ENCODE measurements around the gene FOXO6. TPM values are rescaled to one million over a fixed set of nuclear protein-coding genes. Genes with fewer than 3 reads are reported as not detected.
A peak's percentile ranks its signal among the peaks of the same experiment; 100 is the strongest.
"Not testable (repeated sequence)": the region's sequence is repeated elsewhere in the genome, so short reads cannot be mapped to it uniquely, and the experiment has no call there.

The FOXO6 gene
- total RNA-seq, 1 donor from 2014 or later: 16.2 TPM

DNA sequence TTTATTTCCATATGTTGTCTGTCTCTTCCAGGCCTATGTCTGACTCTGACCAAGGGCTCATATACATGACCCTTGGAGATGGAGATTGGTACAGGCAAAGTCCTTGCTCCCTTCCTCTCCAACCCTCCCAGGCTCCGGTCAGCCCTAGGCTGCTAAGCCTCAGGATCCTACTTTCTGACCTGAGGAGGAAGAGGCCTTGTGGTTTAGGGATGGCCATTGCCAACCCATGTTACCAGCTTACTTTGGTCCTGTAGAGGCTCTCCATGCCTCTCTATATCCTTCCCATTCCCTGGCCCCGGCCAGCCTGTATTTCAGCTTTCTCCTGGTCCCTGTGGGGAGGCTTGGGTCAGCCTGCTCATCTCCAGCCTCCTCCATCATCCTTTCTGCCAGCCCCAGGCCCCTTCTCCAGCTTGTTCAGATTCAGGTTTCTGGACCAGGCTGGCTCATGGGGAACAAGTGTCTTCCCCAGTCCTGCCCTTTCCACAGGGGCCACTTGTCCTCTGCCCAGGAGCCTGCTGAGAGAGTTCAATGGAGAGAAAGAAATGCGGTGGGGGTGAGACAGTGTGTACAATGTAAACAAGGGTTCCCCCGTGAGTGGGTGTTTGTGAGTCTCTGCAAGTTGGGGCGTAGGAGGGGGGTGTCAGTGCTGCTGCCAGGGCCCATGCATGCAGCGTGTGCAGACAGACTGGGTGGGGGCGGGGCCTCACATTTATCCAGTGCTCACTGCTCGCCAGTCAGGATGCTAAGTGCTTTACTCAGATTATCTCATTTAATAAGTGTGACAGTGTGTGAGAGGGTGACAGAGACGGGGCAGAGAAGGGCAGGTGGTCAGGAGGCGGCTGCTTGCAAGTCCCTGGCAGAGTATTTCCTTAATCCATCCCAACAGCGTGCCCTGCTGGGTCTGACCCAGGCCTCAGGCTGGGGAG, 31.3 kb upstream of the FOXO6 start:
- peak; percentile 30 for DNase-seq

DNA sequence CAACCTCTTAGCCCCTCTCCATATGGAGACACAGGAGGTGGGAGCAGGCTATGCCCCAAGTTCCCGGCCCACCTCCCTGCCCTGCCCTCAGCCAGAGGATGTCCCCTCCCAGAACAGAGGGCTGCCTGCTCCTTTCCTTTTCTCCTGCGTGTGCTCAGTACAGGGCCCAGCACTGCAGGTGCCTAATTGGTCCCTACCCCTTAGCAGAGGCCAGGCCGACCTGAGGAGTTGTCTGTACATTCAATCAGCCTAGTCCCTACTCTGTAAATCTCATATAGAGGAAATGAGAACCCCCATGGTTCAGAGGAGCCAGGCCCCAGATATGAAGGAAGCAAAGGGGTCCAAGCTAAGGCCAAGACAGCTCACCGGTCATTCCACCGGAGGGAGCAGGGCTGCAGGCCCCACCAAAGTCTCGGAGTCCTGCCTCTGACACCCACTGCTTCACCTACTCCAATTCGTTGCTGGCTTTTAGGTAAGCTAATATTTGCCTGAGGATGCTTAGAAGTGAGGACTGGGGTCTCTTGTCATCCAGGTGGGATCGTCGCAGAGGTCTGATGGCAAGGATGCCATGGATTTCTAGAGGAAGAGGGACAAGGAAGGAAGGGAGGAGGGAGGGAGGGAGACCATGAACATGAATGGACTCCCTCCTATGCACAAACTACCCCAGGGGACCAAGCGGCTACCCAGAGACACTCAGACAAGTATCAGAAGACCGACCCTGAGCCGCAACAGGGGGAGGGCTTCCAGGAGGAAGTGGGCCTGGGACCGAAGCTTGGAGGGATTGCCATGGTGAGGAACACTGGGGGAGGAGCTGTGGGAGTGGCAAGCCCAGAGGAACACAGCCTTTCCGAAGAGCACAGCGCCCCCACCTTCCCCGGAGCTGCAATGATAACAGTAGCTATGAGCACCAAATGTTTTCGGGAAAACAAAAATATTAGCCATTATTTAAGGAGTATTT, 30.4 kb upstream of the FOXO6 start:
- DNase-seq: no peak

DNA sequence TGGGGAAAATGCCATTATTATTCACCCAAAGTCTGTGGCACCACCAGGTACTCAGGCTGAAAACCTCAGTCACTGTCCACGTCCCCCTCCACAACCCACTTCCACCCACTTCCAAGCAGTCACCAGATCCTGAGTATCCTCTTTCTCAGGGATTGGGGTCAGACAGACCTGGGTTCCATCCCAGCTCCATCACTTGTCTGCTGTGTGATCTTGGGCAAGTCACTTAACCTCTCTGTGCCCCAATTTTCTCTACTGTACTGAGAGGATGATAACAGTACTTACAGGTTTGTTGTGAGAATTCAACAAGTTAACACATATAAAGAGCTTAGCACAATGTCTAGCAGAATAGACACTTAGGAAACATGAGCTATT, 29.7 kb upstream of the FOXO6 start:
- DNase-seq: no peak

DNA sequence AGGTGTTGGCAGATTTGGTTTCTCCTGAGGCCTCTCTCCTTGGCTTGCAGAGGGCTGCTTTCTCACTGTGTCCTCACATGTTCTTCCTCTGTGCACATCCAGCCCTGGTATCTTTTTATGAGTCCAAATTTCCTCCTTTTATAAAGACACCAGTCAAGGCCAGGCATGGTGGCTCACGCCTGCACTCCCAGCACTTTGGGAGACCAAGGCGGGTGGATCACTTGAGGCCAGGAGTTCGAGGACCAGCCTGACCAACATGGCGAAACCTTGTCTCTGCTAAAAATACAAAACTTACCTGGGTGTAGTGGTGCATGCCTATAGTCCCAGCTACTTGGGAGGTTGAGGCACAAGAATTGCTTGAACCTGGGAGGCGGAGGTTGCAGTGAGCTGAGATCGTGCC, 29.1 kb upstream of the FOXO6 start:
- not testable (repeated sequence) for DNase-seq

DNA sequence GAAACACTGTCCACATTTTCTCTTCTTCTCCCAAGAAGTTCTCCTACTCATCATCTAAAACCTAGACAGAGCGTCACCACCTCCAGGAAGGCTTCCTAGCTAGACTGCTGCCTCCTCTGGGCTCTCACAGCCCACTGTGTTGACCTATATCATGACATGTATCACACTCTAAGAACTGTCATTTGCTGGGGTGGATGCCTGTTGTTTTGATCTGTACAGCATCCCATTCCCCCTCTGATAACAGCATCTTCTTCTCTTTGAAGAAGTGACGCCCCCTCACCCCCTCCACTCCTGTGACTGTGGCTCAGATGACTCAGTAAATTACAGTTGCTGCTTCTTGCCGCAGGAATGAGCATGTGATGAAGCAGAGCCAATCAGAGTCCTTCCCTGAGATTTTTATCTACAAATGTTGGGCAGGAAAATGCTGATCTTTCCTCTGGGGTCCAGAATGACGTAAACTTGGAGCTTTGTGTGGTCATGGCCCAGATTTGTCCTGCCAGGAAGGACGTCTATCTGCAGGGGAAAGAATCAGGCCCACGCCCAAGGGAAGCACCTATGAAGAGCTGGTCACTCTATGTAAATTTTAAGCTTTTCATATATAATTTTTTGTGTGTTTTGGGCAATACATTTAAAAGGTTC, 28.0 kb upstream of the FOXO6 start:
- DNase-seq: no peak

DNA sequence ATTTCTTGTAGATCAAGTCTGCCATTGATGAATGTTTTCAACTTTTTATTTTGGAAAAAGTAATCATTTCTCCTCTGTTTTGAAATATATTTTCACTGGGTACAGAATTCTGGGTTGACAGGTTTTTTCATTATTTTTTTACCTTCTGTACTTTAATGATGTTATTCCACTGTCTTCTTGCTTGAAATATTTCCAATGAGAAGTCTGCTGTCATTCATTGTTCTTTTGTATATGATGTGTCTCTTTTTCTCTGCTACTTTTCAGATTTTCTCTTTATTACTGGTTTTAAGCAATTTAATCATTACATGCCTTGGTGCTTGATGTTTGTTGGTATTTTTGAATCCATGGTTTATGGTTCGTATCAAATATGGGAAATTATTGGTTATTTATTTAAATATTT, 22.4 kb upstream of the FOXO6 start:
- no peak for DNase-seq

DNA sequence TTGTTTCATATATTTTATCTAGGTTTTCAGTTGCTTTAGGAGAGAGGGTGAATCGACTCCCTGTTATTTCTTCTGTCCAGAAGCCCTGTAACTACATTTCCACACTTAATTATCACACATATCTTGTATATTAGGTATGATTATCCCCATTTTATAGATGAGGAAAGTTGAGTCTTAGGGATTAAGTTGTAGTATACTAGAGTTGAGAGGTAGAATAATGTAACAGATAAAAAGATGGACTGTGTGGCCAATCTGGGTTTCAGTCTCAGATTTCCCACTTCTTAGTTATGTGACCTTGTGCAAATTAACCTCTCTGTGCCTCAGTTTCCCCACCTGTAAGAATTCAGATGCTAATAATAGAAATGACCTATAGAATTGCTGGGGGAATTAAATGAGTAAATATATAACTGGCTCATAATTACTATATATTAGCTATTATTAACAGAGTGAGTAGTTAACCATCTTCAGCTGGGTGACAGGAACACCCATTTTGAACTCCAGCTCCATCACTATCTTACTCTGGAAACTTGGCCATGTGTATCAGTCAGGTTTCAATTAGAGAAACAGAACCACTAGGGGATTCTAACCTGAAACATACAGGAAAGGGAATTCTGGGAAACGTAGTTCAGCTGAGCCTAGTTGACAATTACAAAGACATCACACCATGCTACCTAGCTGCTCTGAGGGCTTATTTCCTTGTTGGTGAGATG, 20.4 kb upstream of the FOXO6 start:
- DNase-seq: no peak

DNA sequence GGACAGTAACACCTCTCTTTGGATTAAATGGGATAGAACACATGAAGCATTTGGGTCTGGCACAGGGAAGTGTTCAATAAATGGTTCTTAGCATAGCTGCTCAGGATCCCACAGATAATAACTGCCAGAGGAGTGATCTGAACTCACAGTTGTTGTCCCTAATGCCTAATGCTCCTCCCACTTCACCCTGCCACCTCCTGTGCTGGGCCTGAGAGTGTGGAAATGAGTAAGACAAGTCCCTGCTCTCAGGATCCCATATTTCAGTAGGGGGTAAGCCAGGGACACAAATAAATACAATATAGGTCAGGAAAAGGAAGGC, 19.9 kb upstream of the FOXO6 start:
- no peak for DNase-seq

DNA sequence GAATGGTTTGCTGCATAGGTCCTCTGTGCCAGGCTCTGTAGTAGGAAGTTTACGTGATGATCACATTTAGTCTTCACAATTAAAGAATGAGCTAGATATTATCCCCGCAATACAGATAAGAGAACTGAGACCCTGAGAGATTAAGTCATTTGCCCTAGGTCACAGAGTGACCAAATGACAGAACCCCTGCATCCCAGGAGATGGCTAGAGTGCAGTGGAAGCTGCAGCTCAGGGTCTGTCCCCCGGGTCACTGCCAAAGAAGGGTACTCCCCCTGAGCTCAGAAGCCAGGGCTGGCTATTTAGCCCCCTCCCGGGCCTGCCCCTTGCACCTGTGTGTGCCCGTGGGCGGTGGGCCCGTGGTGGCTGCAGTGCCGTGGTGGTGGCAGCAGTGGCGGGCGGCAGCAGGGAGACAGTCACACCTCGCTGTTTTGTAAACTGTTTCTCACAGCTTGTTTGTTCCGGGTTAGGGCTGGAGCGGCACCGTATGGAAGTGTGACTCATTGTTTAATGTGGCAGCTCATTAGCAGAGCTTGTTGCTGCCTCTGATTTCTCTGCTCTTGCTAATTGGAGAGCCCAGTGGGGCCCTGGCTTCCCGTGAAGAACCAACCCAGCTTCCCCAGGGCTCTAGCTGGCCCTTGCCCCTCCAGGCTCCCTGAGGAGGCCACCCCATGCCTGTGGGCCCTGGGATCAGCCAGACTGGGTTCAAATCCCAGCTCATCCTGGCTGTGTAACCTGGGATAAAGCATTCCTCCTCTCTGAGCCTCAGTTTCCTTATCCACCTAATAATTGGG, 19.3 kb upstream of the FOXO6 start:
- no peak for DNase-seq

DNA sequence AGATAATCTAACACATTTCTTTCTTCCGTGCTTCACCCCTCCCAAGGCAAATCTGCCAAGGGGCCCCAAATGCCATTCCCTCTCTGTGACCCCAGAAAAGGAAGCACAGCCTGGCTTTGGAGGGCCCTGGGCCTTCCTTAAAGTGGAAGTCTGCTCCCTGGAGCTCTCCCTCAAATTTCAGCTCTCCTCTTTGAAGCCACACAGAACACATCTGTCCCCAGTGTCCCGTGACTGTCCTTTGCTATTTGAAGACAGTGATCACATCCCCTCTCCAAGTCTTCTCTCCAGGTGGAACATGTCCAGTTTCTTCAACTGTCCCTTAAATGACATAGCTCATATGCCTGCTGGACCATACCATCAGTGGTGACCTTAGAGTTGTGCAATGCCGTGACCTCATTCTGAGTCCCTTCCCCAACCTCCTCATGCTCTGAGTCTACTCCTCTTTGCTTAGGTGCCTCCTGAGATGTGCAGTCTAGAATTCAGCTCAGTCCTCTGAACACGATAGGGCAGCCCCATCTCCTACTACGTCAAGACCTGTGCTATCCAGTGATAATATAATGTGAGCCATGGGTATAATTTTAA, 18.4 kb upstream of the FOXO6 start:
- DNase-seq: no peak

DNA sequence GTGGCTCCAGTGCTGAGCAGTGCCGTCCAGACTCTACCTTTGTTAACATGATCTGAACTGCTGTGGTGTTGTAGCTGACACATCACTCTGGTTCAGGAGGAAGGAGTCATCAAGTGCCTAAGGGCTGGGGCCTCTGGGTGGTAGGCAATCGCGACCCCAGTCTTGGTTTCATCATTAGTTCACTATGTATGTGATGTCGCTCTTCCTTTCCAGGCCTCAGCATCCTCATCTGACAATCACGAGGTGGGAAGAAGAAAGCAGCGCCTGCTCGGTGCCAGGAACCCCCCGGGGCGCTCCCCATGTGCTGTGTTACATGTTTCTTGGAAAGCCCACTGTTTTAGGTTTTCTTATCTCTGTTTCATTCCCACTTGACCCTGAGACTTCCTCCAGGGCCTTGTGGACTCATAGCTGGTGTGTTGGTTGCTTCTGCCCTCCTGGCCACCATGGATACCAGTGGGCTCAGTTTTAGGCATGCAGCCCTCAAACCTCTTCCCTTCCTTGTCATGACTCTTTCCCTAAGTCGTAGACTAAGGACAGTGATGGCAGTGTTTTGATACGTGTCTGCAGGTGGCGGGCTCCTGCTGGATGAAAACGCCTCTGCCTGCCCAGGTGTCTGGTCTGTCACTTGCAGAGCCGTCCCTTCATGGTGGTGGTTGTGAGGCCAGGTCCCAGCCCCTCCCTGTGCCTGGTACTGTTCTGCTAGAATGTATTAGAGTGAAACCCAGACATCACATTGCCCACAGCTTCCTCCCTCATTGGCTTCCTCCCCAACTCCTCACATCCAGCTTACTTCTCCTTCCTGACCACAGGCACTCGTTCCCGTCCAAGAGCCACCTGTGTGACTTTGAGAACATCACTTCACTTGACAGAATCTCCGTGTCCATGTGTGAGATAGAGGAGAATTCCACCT, 17.2 kb upstream of the FOXO6 start:
- no peak for DNase-seq

DNA sequence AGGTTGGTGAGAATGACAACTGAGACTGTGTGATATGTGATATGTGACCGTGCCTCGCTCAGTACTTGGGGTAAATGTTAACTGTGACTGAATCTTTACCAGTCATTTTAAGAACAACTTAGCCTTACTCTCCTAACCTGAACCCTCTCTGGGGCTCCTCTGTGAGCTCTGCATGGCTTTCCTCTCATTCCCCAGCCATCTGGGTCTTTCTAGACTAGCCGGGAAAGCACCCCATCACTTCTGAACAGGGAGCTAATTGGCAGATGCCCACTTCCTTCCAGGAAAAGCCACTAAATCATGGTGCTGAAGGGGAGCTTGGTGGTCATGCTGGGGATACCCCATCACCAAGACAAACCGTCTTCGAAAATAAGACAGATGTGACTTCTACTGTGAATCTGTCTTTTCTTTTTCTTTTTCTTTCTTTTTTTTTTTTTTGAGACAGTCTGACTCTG, 16.5 kb upstream of the FOXO6 start:
- no peak for DNase-seq

DNA sequence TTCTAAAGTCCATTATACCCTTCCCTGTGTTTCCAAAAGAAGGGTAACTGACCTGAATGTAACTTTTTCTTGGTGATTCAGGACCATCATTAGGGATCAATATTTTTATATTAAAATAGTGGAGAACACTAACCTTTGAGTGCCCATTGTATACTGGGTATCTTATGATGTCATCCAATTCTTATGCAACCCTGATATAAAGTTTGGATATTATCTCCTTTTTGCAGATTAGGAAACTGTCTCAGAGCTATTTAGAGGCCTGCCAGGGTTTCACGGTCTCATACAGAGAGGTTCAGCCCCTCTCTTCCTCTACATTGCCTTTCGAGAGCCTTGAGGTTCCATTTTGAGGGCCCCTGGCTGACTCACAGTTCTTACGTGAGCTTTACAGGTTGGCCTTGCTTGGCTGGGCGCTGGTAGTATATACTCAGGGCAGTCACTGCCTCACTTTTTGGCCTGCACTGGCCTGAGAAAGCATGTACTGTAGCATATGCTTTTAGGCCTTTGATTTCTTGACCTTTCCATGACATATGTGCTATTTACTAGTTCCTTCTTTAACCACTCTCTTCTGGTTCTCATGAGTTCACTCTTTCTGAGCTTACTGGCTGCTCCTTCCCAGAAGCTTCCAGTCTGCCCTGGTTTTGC, 15.7 kb upstream of the FOXO6 start:
- no peak for DNase-seq

DNA sequence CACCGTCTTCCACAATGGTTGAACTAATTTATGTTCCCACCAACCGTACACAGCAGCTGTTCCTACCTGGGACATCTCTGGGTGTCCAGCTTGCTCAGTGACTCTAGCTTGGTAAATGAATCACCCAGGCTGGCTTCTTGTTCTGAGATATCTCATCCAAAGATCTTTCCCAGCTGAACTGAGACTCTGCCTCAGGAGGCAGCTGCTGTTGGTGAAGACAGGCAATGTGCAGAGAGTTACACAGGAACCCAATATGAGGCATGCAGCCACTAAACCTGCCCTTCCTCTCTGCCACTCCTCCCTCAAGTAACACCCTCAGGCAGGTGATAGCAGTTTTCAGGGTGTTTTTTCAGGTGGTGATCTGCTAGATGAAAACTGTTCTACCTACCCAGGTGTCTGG, 14.0 kb upstream of the FOXO6 start:
- DNase-seq: no peak

DNA sequence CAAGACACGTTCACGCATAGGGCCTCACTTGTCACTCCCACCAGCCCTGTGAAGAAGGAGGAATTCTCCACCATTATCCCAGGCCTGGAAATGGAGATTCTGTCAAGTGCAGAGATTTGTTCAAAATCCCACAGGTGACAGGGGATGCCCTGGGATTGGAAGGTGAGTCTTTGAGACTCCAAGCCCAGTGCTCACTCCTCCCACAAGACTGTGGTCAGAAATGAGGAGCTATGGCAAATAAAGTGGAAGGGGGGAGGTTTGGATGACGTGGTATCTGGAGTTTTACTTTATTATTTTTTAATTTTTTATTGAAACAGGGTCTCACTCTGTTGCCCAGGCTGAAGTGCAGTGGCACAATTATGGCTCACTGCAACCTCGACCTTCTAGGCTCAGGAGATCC, 12.8 kb upstream of the FOXO6 start:
- DNase-seq: no peak

DNA sequence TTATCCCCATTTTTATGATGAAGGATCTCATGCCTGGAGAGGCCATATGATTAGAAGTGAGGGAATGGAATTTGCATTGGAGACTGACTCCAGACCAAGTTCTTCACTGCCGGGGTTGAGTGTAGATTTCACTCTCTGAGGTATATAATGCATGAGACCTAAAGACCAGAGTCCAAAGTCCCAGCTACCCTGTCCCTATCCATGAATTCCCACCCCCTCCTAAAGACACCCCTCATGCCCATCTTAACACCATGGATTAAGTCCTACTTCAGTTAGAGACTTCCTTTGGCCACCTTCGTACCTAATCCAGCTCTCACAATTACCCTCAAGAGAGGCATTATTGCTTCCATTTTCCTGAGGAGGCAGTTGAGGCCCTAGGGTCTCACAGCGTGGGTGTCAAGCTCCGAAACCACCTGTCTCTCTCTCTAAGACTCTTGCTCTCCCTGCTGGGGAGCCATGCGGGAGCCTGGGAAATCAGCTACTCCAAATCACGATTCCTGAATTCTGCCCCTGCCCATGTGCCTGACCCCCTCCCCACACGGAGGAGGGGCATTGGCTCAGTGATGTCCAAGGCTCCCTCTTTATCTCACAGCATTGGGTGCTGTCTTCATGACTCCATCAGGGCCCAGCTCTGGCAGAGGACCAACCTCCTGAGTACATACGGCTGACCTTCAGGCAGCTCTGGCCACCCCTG, 11.7 kb upstream of the FOXO6 start:
- DNase-seq: no peak

DNA sequence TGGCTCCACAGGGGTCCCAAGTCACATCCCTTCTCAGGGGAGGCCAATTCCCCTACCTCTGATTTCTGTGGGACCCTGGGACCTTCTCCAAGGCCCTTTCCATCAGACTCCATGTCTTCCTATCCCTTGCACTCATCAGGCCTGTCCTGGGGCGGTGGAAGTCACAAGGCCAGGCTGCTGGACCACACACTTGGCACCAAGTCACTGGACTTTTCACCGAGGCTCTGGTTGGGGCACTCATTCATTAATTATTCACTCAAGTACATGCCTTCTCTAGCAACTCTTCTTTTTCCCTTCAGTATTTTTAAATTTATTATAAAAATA, 11.2 kb upstream of the FOXO6 start:
- DNase-seq: no peak

DNA sequence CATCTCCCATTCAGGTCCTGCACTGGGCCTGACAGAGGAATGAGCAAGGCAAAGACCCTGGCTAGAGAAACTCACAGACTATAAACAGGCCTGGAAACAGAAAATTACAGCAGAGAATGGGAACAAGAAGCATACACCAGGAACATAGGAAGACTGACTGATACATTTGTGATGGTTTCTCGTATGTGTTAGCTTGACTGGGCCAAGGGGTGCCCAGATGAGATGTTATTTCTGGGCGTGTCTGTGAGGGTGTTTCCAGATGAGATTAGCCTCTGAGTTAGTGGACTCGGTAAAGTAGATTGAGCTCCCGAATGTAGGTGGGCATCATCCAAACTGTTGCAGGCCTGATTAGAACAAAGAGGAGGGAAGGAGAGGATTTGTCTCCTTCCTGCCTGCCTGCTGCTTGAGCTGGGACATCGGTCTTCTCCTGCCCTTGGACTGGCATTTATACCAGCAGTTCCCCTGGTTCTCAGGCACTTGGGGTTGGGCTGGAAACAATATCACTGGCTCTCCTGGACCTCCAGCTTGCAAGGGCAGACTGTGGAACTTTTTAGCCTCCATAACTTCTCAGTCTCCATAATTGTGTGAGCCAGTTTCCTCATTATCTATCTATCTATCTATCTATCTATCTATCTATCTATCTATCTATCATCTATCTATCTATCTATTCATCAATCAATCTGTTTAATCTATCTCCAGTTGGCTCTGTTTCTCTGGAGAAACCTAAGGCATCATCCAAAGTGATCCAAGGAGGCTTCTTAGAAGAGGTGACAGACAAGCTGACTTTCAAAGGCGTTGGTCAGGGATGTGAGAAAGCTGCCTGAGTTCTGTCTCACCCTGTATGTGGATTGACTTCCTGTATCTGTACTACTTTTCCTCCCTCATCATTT, 9.7 kb upstream of the FOXO6 start:
- no peak for DNase-seq
